ENCODE data around the gene EIF3L. TPM values are rescaled to one million over a fixed set of nuclear protein-coding genes. Genes with fewer than 3 reads are reported as not detected.

EIF3L gene
- total and polyA plus RNA-seq, 10 of the 15 experiments (the other 5 are each of a cell fraction or from before 2014, with no cell fraction given), result 294 to 1,037 (median 618) TPM

- no peak for TF ChIP-seq MEF2A (IDR thresholded peaks at IDR 0.05; ENCODE audit: insufficient read depth, low read depth, low read length)
- peak; percentile 74 for TF ChIP-seq ATF7 (IDR thresholded peaks at IDR 0.05; ENCODE audit: low read depth)
- peak; percentile 62; the same call in 1 of the 2 replicates for TF ChIP-seq ZBTB40 (IDR thresholded peaks at IDR 0.05; ENCODE audit: borderline replicate concordance)
- TF ChIP-seq E2F8 (IDR thresholded peaks at IDR 0.05; ENCODE audit: low read depth, partially characterized antibody), result no peak
- TF ChIP-seq, protein P1, sequence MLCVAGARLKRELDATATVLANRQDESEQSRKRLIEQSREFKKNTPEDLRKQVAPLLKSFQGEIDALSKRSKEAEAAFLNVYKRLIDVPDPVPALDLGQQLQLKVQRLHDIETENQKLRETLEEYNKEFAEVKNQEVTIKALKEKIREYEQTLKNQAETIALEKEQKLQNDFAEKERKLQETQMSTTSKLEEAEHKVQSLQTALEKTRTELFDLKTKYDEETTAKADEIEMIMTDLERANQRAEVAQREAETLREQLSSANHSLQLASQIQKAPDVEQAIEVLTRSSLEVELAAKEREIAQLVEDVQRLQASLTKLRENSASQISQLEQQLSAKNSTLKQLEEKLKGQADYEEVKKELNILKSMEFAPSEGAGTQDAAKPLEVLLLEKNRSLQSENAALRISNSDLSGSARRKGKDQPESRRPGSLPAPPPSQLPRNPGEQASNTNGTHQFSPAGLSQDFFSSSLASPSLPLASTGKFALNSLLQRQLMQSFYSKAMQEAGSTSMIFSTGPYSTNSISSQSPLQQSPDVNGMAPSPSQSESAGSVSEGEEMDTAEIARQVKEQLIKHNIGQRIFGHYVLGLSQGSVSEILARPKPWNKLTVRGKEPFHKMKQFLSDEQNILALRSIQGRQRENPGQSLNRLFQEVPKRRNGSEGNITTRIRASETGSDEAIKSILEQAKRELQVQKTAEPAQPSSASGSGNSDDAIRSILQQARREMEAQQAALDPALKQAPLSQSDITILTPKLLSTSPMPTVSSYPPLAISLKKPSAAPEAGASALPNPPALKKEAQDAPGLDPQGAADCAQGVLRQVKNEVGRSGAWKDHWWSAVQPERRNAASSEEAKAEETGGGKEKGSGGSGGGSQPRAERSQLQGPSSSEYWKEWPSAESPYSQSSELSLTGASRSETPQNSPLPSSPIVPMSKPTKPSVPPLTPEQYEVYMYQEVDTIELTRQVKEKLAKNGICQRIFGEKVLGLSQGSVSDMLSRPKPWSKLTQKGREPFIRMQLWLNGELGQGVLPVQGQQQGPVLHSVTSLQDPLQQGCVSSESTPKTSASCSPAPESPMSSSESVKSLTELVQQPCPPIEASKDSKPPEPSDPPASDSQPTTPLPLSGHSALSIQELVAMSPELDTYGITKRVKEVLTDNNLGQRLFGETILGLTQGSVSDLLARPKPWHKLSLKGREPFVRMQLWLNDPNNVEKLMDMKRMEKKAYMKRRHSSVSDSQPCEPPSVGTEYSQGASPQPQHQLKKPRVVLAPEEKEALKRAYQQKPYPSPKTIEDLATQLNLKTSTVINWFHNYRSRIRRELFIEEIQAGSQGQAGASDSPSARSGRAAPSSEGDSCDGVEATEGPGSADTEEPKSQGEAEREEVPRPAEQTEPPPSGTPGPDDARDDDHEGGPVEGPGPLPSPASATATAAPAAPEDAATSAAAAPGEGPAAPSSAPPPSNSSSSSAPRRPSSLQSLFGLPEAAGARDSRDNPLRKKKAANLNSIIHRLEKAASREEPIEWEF (IDR thresholded peaks at IDR 0.05; ENCODE audit: insufficient replicate concordance, low read depth, low read length), result no peak
- TF ChIP-seq POLR2AphosphoS5 (IDR thresholded peaks at IDR 0.05; ENCODE audit: low read length), result peak; percentile 60; the same call in 1 of the 2 replicates
- TF ChIP-seq POU2F2 (IDR thresholded peaks at IDR 0.05; ENCODE audit: borderline replicate concordance, low read depth, low read length), result peak; percentile 37; the same call in 1 of the 3 replicates
- no peak for TF ChIP-seq RAD21 (IDR thresholded peaks at IDR 0.05; ENCODE audit: insufficient read depth, low read depth, low read length)
- TF ChIP-seq JUND (IDR thresholded peaks at IDR 0.05; ENCODE audit: low read depth, low read length), result no peak
- 0 out of 2 replicates have a peak, but pooled peaks have one; percentile 63 for TF ChIP-seq ASH2L (IDR thresholded peaks at IDR 0.05; ENCODE audit: borderline replicate concordance, low read depth)
- TF ChIP-seq EED (IDR thresholded peaks at IDR 0.05; ENCODE audit: low read depth), result no peak
- TF ChIP-seq SREBF1 (IDR thresholded peaks at IDR 0.05; ENCODE audit: low read length), result no peak
- TF ChIP-seq NBN (IDR thresholded peaks at IDR 0.05), result 0 out of 2 replicates have a peak, but pooled peaks have one; percentile 17
- TF ChIP-seq TCF3 (IDR thresholded peaks at IDR 0.05; ENCODE audit: borderline replicate concordance, insufficient read depth, low read depth, low read length), result no peak
- no peak for TF ChIP-seq SIN3A (IDR thresholded peaks at IDR 0.05; ENCODE audit: low read depth, low read length)
- no peak for TF ChIP-seq KLF5 (IDR thresholded peaks at IDR 0.05; ENCODE audit: partially characterized antibody)
Observed at GRCh38 chr22:37896181-37896592, 47.0 kb downstream of the EIF3L start (continued).
